B cell (primary cell): Measurements from ENCODE around the gene C3orf22. TPM values are rescaled to one million over a fixed set of nuclear protein-coding genes. Genes with fewer than 3 reads are reported as not detected.

Source experiments
- ATAC-seq: fragments of 200-7000 bp; cut with Tn5 transposase; one replicate; pipeline ENCODE4 v1.10.0; 2021; ENCODE audit warnings: low read depth, mild to moderate bottlenecking, moderate number of reproducible peaks, moderate library complexity
- CTCF ChIA-PET: fragments of 350-600 bp; sonication (Branson Sonifier 250); formaldehyde crosslinking; loops from one replicate; lab custom pipeline; 2021; ENCODE audit warnings: antibody characterized with exemption, inconsistent platforms; lab: Charles Lee
- POLR2A ChIA-PET: fragments of 350-600 bp; sonication (Branson Sonifier 250); formaldehyde crosslinking; loops from one replicate; lab custom pipeline; 2021; ENCODE audit warnings: antibody characterized with exemption; lab: Charles Lee
- DNase-seq: peaks from one replicate; pipeline ENCODE4 v3.0.0; 2013
- H2AFZ ChIP-seq: 2 replicates; pipeline ENCODE4 v1.6.1; 2012; ENCODE audit warnings: mild to moderate bottlenecking, low read depth, low read length; ENCODE audit not compliant: insufficient read depth, poor library complexity, severe bottlenecking
- H3K27ac ChIP-seq, 2 donors: 1 replicate in 1 of 2; 2 replicates in 1 of 2; pipeline ENCODE4 v1.5.1; 2012 to 2013; ENCODE audit warnings: low read length in 2 of 2, mild to moderate bottlenecking in 2 of 2, moderate library complexity in 1 of 2
- H3K27me3 ChIP-seq, 4 experiments: fragments of 200-600 bp in 1 of 4; sonication (generic) in 1 of 4; replicated peaks in 1 of 4; 1 replicate in 2 of 4; 2 replicates in 2 of 4; pipeline versions ENCODE4 v1.6.1 to v1.7.0; 2013 to 2016; ENCODE audit warnings: low read length in 3 of 4, mild to moderate bottlenecking in 2 of 4, mixed read lengths in 1 of 4, moderate library complexity in 1 of 4; ENCODE audit not compliant: insufficient read depth in 4 of 4, control insufficient read depth in 3 of 4; ENCODE audit errors: control extremely low read depth in 1 of 4
- H3K36me3 ChIP-seq, 2 experiments: replicated peaks in 1 of 2; 1 replicate in 1 of 2; 2 replicates in 1 of 2; pipeline versions ENCODE4 v1.6.1 to v1.7.1; 2013; ENCODE audit warnings: low read length in 1 of 2; ENCODE audit not compliant: insufficient read depth in 2 of 2, control insufficient read depth in 1 of 2; ENCODE audit errors: control extremely low read depth in 1 of 2, extremely low read depth in 1 of 2
- H3K4me1 ChIP-seq, 2 donors: fragments of 200-600 bp in 1 of 2; sonication (generic) in 1 of 2; 1 replicate in 1 of 2; 2 replicates in 1 of 2; pipeline versions ENCODE4 v1.5.1 to v1.6.1; 2013 to 2017; ENCODE audit warnings: low read length in 2 of 2; ENCODE audit not compliant: control insufficient read depth in 2 of 2, insufficient read depth in 2 of 2
- H3K4me2 ChIP-seq: replicated peaks from 2 replicates; pipeline ENCODE3; 2012; ENCODE audit warnings: mild to moderate bottlenecking, low read depth, low read length; ENCODE audit not compliant: poor library complexity, severe bottlenecking
- H3K4me3 ChIP-seq, 5 experiments: fragments of 200-600 bp in 1 of 5; sonication (generic) in 1 of 5; 1 replicate in 3 of 5; 2 replicates in 2 of 5; pipeline versions ENCODE4 v1.5.1 to v1.7.0; 2011 to 2016; ENCODE audit warnings: low read length in 4 of 5, mild to moderate bottlenecking in 4 of 5, low read depth in 2 of 5, control low read depth in 1 of 5, moderate library complexity in 1 of 5; ENCODE audit not compliant: insufficient read depth in 1 of 5; ENCODE audit errors: control extremely low read depth in 1 of 5, extremely low read depth in 1 of 5
- H3K79me2 ChIP-seq: fragments of 200-600 bp; sonication (generic); one replicate; pipeline ENCODE4 v1.6.0; 2016; ENCODE audit warnings: low read length; ENCODE audit not compliant: control insufficient read depth, insufficient read depth
- H3K9ac ChIP-seq: fragments of 200-600 bp; sonication (generic); 2 replicates; pipeline ENCODE4 v1.6.1; 2017; ENCODE audit warnings: mild to moderate bottlenecking, low read length, moderate library complexity
- H3K9me3 ChIP-seq, 3 donors: one replicate each; pipeline versions ENCODE4 v1.6.1 to v1.7.1; 2013; ENCODE audit warnings: low read length in 2 of 3; ENCODE audit not compliant: control insufficient read depth in 2 of 3, insufficient read depth in 1 of 3; ENCODE audit errors: control extremely low read depth in 1 of 3
- H4K20me1 ChIP-seq: 2 replicates; pipeline ENCODE4 v1.6.0; 2012; ENCODE audit warnings: mild to moderate bottlenecking, low read length; ENCODE audit not compliant: insufficient read depth, control insufficient read depth, poor library complexity, severe bottlenecking
- H3K27ac Mint-ChIP-seq: one replicate; pipeline ENCODE4 v1.8.0; 2021; ENCODE audit warnings: mixed read lengths
- H3K27me3 Mint-ChIP-seq: one replicate; pipeline ENCODE4 v1.8.0; 2021; ENCODE audit warnings: mixed read lengths
- H3K4me1 Mint-ChIP-seq: one replicate; pipeline ENCODE4 v1.8.0; 2021; ENCODE audit warnings: mixed read lengths
- H3K4me3 Mint-ChIP-seq: one replicate; pipeline ENCODE4 v1.8.0; 2021; ENCODE audit warnings: mixed read lengths
- H3K9me3 Mint-ChIP-seq: one replicate; pipeline ENCODE4 v1.8.0; 2022; ENCODE audit warnings: mixed read lengths; ENCODE audit not compliant: insufficient read depth
- EZH2 ChIP-seq: IDR thresholded peaks from 2 replicates; pipeline ENCODE4 v1.6.1; 2012; ENCODE audit warnings: borderline replicate concordance, low read depth, mild to moderate bottlenecking, moderate library complexity, low read length; ENCODE audit not compliant: insufficient read depth, poor library complexity, severe bottlenecking
- WGBS: methylation state at CpG from one replicate; pipeline ENCODE4 v1.1.5; 2013; ENCODE audit warnings: missing lambda C conversion rate; ENCODE audit not compliant: insufficient coverage; 5-methylcytosine and 5-hydroxymethylcytosine counted together
- intact Hi-C: fragments of 100-400 bp; cut with micrococcal nuclease; formaldehyde crosslinking; loops from one replicate; pipeline ENCODE4 v1.10.0; 2022
- polyA plus RNA-seq: library from polyadenylated mRNA; depleted of rRNA; stranded (reverse); fragments of >200 nt; gene quantifications from 2 replicates; pipeline ENCODE4 v1.2.3, GENCODE V29; 2012
- total RNA-seq, 2 donors: library from RNA; stranded (reverse); fragments of 120-200 nt in 1 of 2; gene quantifications; 1 replicate in 1 of 2; 2 replicates in 1 of 2; pipeline versions ENCODE4 v1.2.3 to v1.2.4, GENCODE V29; 2013 to 2022
- TF ChIP-seq, protein P1 (sequence below): fragments of 200-600 bp; IDR thresholded peaks from one replicate; pipeline ENCODE4 v1.8.0; 2022; ENCODE audit warnings: antibody characterized with exemption, mild to moderate bottlenecking

Gene C3orf22
- total and polyA plus RNA-seq, 2 donors (not counting 1 experiment from before 2014, with no cell fraction given), result not detected

DNA sequence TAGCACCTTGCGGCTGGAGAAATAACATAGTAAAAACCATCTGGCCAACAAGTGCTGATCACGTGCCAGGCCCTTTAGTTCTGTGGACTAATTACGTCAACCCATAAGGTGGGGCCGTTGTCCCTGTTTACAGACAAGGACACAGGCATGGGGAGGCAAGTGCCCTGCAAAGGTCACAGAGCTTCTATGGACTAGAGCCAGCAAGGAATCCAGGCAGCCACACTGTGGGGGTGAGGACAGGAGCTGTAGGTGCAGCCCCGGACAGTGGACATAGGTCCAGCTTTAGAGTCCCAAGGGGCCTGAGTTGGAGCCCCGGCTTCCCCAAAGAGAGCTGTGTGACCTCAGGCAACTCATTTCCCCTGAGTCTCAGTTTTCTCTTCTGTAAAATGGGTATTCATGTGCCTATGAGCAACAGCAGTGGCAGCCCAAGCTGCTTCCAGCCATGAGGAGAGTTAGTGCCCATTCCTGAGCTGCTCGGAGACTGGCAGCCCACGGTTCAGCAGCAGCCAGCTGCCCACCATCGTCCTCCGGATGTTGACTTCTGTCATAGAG lies 20.9 kb downstream of the C3orf22 start:
- no peak for DNase-seq
- Histone ChIP-seq H3K79me2 (no peaks in the 10 kb centered on the region), H3K36me3 (no peaks in the 10 kb centered on the region), H3K9ac (no peak overlapping the region), H3K27me3 (peaks cover 0 to 4% (median 0%) of the 10 kb centered on the region in 4 experiments), H3K27ac (no peak overlapping the region), H3K4me1 (peaks cover 0 to 6% of the 10 kb centered on the region in 2 donors), H3K4me3 (no peak overlapping the region), H3K9me3 (peaks cover 0 to 7% (median 0%) of the 10 kb centered on the region in 3 donors), H4K20me1 (no peaks in the 10 kb centered on the region), H2AFZ (no peak overlapping the region), H3K4me2 (no peak overlapping the region)
- no peak for TF ChIP-seq EZH2
- TF ChIP-seq, protein P1, sequence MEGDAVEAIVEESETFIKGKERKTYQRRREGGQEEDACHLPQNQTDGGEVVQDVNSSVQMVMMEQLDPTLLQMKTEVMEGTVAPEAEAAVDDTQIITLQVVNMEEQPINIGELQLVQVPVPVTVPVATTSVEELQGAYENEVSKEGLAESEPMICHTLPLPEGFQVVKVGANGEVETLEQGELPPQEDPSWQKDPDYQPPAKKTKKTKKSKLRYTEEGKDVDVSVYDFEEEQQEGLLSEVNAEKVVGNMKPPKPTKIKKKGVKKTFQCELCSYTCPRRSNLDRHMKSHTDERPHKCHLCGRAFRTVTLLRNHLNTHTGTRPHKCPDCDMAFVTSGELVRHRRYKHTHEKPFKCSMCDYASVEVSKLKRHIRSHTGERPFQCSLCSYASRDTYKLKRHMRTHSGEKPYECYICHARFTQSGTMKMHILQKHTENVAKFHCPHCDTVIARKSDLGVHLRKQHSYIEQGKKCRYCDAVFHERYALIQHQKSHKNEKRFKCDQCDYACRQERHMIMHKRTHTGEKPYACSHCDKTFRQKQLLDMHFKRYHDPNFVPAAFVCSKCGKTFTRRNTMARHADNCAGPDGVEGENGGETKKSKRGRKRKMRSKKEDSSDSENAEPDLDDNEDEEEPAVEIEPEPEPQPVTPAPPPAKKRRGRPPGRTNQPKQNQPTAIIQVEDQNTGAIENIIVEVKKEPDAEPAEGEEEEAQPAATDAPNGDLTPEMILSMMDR, result no peak
- intact Hi-C loops, result no loop called here
- H3K4me3 Mint-ChIP-seq, result no peak overlapping the region
- no peak for ATAC-seq
- ChIA-PET POLR2A (no interaction called here), CTCF (interaction anchor here (1.2 kb wide), 1 partner anchor 15 kb away, joined by 3 read pairs; no protein-coding TSS in a partner anchor)
- H3K4me1 Mint-ChIP-seq, result no peaks in the 10 kb centered on the region
- 86% methylated on average over 10 of the region's 10 CpGs for WGBS
- peaks cover 11% of the 10 kb centered on the region for H3K27me3 Mint-ChIP-seq
- H3K27ac Mint-ChIP-seq, result no peak overlapping the region
- no peaks in the 10 kb centered on the region for H3K9me3 Mint-ChIP-seq

DNA sequence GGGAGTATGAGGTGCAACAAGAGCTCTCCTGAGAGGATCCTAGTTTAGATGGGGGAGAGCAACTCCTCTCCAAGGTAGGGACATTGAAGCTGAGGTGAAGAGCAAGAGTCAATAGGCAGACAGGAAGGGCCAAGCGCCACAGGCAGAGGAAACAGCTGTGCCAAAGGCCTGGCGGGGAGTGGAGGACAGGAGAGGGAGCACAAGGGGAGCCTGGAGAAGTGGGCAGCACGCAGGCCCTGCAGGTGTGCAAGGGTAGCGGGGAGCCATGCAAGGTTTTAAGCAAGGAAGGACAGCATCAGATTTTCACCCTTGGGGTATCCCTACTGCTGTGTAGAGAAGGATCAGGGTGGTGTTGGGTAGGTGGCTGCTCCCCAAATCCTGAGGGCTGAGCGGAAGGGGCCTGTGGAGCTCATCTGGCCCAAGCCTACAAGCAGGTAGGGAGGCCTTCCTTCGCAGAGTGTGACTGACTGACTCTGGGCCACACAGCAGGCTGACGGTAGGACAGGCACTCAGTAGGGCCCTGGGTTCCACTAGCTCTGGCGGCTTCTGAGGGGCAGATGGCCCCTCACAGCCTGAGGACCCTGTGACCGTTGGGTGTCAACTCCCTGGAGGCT lies 21.5 kb downstream of the C3orf22 start:
- H3K4me2 ChIP-seq, result no peak overlapping the region
- WGBS, result 74% methylated on average over 9 of the region's 9 CpGs
- H3K9me3 ChIP-seq, result peaks cover 0 to 2% (median 0%) of the 10 kb centered on the region in 3 donors
- H3K27ac Mint-ChIP-seq, result no peak overlapping the region
- TF ChIP-seq, protein P1, result no peak
- no peak for TF ChIP-seq EZH2
- H3K9me3 Mint-ChIP-seq, result no peaks in the 10 kb centered on the region
- no peaks in the 10 kb centered on the region for H4K20me1 ChIP-seq
- no peaks in the 10 kb centered on the region for H3K4me1 Mint-ChIP-seq
- POLR2A ChIA-PET, result no interaction called here
- H2AFZ ChIP-seq, result no peak overlapping the region
- ATAC-seq (no peak), DNase-seq (no peak)
- peaks cover 0 to 6% of the 10 kb centered on the region in 2 donors for H3K4me1 ChIP-seq
- no peaks in the 10 kb centered on the region for H3K79me2 ChIP-seq
- intact Hi-C loops, result no loop called here
- no peak overlapping the region for H3K4me3 ChIP-seq
- peaks cover 0 to 4% (median 0%) of the 10 kb centered on the region in 4 experiments for H3K27me3 ChIP-seq
- H3K9ac ChIP-seq, result no peak overlapping the region
- no peaks in the 10 kb centered on the region for H3K36me3 ChIP-seq
- H3K27ac ChIP-seq, result no peak overlapping the region
- no peak overlapping the region for H3K4me3 Mint-ChIP-seq
- peaks cover 11% of the 10 kb centered on the region for H3K27me3 Mint-ChIP-seq
- CTCF ChIA-PET, result no interaction called here
